NCI-H460 (cell line): ENCODE data around the gene WFIKKN2. TPM values are rescaled to one million over a fixed set of nuclear protein-coding genes. Genes with fewer than 3 reads are reported as not detected.
"Not testable (repeated sequence)": the region's sequence is repeated elsewhere in the genome, so short reads cannot be mapped to it uniquely, and the experiment has no call there.

Source experiments
- DNase-seq: peaks from one replicate; pipeline ENCODE4 v3.0.0-alpha.2; 2016; ENCODE audit warnings: low read depth; ENCODE audit errors: extremely low read depth
- total RNA-seq: library from RNA; depleted of rRNA; stranded (reverse); fragments of >200 nt; shearing (Covaris generic); gene quantifications from 2 replicates; pipeline ENCODE4 v1.2.3, GENCODE V29; 2014

WFIKKN2 gene
- total RNA-seq, 1 experiment from 2014 or later: not detected

- no peak for DNase-seq
These were observed 15.3 kb downstream of the WFIKKN2 start for GRCh38 chr17:50850640-50851039.

DNA sequence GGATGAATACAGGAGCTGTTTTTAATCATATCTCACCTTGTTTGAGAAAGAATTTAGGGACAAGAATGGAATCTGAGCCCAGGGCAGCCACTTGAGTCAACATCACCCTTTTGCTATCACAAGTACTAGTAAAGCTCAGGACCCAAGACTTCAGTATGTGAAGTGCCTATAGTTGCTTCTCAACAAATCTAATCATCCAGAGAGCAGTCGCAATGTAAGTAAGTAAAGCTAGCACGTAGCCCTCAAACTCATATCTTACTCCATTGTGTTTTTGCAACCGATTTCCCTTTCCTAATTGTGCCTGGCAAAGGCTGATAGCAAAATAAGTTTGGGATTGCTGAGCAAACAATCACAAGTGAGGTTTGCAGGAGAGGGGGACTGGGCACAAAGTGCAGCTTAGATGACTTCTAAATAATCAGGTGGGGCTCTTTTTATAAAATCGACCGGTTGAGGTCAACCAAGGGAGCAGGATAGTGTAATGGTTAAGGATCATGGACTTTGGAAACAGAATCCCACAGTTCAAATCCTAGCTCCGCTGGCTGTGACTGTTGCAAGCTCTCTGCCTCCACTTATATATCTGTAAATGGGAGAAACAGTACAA is 17.7 kb downstream of the WFIKKN2 start:
- no peak for DNase-seq

DNA sequence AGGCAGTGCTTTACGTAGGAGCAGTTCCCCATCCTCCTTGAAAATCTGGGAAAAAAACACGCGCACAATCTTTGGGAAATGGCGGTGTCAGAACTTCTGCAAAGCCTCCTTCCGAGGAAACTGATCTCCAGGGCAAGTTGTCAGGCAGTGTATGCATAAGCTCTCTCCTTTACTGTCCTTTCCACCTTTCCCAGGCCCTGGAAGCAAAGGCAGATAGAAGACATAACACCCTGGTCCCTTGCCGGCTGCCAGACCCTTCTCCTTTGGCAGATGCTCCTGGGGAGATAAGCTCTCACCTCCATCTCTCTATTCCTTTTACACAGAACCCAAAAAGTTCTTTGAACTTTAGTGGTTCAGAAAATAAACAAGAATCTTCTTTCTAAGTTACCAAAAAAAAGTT is 18.4 kb downstream of the WFIKKN2 start:
- DNase-seq: no peak

GRCh38 chr17:50855708-50856330 is 20.4 kb downstream of the WFIKKN2 start:
- DNase-seq: no peak

- no peak for DNase-seq
These were observed 21.0 kb downstream of the WFIKKN2 start for GRCh38 chr17:50856431-50856830.

DNA sequence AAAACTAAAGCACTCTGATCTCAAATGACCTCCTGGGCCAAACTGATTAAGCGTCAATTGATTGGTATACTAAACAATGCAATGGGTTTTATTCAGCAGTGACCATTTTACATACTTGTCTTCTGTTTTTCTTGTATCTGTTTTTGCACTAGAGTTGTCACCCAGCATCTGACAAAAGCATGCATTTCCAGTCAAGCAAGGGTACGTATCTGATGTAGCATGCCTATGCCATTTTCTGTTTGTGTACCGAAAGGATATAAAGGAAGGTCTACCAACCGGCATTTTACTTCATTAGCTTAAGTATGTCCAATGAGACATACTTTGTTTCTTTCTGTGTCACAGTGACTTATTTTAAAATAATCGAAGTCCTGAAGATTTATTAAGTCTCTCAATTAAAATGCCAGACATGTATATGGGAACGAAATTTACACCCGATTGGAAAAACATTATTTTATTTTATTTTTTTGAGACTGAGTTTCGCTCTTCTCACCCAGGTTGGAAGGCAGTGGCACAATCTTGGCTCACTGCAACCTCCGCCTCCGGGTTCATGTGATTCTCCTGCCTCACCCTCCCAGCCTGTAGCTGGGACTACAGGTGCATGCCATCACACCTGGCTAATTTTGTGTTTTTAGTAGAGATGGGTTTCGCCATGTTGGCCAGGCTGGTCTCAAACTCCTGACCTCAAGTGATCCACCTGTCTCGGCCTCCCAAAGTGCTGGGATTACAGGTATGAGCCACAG is 23.3 kb downstream of the WFIKKN2 start:
- DNase-seq: no peak

DNA sequence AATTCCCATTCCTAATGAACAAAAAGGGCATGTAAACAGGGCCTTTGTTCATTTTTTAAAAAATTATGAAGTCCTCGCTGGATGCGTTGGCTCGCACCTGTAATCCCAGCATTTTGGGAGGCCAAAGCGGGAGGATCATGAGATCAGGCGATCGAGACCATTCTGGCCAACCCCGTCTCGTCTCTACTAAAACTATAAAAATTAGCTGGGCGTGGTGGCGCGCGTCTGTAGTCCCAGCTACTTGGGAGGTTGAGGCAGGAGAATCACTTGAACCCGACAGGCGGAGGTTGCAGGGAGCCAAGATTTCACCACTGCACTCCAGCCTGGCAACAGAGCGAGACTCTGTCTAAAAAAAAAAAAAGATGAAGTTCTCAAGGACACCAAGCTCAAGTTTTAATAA is 24.3 kb downstream of the WFIKKN2 start:
- DNase-seq: not testable (repeated sequence)

- DNase-seq: no peak
These were observed 25.9 kb downstream of the WFIKKN2 start for GRCh38 chr17:50861334-50861676.

- DNase-seq: no peak
These were observed 26.6 kb downstream of the WFIKKN2 start for GRCh38 chr17:50861822-50862528.

DNA sequence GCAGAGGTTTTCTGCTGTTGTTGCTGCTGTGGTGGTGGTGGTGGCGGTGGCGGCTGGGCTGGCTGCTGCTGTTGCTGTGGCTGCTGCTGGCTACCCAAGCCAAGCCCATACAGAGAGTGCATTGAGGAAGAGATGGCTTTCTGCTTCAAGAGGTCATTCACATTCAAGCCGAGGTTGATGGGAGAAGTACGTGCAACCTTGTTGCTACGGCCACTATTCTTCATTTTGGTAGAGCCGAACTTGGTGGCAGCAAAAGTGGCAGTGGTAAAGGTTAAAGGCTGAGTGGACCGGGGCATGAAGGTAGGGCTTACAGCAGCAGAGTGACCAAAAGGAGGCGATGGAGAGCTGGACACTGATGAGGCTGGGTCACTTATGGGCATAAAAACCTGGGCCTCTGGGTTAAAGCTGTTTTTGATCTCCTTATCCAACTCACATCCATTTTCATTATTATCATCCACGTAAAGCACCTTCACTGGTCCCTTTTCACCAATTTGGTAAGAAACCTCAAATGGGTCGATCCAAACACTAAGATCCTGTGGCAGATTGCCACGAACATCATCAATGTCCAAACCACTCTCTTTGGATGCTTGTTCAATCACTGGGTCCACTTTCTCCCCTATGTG is 27.9 kb downstream of the WFIKKN2 start:
- peak; percentile 65 for DNase-seq

GRCh38 chr17:50863931-50864330 is 28.5 kb downstream of the WFIKKN2 start:
- DNase-seq: no peak

- no peak for DNase-seq
These were observed 29.3 kb downstream of the WFIKKN2 start for GRCh38 chr17:50864747-50865059.

- peak; percentile 46 for DNase-seq
These were observed 29.9 kb downstream of the WFIKKN2 start for GRCh38 chr17:50865060-50865867.

- no peak for DNase-seq
These were observed 30.5 kb downstream of the WFIKKN2 start for GRCh38 chr17:50865868-50866260.

GRCh38 chr17:50866261-50866949 is 31.0 kb downstream of the WFIKKN2 start, which contains the start of gene TOB1:
TSS of gene TOB1 (minus strand) at chr17:50866354. CDS start at chr17:50864017, 2,337 bp downstream.
- DNase-seq: peak; percentile 98

GRCh38 chr17:50866950-50867362 is 31.6 kb downstream of the WFIKKN2 start:
- DNase-seq: no peak

DNA sequence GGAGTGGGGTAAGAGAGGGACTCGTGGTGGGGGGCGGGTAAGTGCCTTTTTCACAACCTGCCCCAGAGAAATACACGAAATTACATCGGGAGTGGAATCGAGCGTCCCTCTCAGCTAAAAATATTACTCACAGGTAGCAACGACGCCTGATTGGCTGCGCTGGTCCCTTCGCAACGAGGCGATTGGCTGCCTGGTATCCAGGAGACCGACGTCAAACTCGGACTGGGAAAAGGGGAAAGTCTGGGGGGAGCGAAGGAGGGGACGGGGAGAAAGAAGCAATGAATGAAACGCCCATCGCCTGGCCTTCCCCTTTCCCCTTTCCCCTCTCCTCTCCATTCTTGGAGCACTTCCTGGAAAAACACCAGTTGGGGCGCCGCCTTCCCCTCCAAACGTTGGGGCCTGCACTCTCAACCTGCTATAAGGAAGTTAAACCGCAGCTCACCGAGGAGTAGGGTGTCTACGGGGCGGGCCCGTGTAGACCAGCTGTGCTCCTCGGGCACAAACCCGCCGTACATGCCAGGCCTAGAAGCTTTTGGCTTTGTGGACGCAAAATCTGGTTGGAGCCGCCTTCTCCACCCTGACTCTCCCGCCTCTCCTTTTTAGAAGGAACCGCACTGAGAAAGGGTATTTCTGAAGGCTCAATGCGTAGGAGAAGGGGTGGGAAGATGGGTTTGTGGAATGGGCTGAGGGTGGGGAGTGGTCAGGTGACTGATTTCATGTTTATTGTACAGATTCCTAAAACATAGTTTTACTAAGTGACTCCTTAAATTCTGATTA is 32.2 kb downstream of the WFIKKN2 start:
- peak; percentile 98 for DNase-seq

DNA sequence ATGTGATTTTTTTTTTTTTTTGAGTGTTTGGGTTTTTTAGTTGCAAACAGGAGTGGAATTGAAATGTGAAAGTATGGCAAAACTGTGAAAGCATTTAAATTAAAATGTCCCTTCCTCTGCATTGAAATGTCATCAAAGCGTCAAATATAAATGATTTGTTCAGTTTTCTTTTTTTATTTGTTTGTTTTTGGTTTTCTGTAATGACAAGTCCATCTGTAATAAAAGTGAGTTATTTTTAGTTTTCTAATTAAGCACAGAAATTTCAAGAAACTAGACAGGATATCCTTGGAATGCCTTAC is 32.7 kb downstream of the WFIKKN2 start:
- DNase-seq: no peak

DNA sequence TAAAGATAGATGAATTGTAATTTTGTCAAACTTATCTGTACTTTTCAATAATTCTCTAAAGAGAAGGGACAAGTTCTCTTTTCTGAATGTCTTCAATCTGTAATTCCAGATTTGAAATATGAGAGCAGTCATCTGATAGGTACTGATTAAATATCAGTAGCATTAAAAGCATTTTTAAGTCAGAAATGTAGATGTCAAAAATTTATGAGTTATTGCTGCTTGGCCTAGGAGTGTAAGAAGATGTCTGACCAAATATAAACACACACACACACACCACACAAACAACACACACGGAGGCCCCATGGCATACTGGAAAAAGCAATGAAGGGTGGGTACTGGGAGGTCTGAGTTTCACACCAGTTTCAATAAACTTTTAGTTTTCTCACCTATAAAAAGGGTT is 33.2 kb downstream of the WFIKKN2 start:
- DNase-seq: no peak
